Endometrial microvascular endothelial cells (primary cell): ENCODE measurements around the gene DAGLA. TPM values are rescaled to one million over a fixed set of nuclear protein-coding genes. Genes with fewer than 3 reads are reported as not detected.

ENCODE experiments used
- in situ Hi-C: cut with HindIII; loops from 2 replicates; pipeline ENCODE4 v1.10.0; 2017; ENCODE audit warnings: low sequenced_read_pairs, low pct_unique_long_range_greater_than_20kb; ENCODE audit errors: inconsistent ontology term
- total RNA-seq: library from RNA; depleted of rRNA; stranded (reverse); fragments of >200 nt; gene quantifications from one replicate; pipeline ENCODE4 v1.2.3, GENCODE V29; 2015; ENCODE audit errors: inconsistent ontology term

Gene DAGLA
- total RNA-seq, 1 donor from 2014 or later: 2.5 TPM

DNA sequence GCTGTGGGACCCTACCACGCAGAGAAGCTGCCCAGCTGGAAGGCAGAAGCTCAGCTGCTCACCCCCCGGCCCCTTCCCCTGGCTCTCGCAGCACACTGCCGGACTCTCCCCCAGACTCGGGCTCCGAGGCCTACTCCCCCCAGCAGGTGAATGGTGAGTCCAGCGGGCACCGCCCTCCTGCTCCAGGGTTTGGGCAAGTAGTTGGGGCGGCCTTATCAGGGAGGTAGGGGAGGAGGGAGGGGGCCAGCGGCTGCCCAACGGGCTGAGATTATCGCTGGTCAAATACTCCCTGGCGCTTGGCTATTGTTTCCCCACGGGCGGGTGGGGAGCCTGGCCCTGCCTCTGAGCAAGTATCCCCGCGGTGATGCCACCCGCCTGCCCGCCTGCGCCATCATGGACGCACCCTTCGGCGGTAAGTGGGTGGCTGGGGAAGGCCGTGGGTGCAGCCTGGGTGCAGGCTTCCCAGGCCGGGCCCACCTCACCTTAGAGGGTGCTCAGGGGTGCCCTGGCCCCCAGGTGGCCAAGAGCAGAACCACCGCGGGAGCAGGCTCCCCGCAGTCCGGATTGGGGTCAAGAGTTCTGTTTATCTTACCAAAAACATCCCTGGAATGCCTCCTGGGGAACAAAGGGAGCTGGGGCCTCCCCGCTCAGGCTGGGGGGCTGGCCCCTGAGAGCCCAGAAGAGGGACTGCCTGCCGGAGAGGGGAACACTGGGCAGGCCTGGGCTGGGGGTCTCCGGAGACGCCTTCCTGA, 89.2 kb downstream of the DAGLA start:
- in situ Hi-C loops: no loop called here

DNA sequence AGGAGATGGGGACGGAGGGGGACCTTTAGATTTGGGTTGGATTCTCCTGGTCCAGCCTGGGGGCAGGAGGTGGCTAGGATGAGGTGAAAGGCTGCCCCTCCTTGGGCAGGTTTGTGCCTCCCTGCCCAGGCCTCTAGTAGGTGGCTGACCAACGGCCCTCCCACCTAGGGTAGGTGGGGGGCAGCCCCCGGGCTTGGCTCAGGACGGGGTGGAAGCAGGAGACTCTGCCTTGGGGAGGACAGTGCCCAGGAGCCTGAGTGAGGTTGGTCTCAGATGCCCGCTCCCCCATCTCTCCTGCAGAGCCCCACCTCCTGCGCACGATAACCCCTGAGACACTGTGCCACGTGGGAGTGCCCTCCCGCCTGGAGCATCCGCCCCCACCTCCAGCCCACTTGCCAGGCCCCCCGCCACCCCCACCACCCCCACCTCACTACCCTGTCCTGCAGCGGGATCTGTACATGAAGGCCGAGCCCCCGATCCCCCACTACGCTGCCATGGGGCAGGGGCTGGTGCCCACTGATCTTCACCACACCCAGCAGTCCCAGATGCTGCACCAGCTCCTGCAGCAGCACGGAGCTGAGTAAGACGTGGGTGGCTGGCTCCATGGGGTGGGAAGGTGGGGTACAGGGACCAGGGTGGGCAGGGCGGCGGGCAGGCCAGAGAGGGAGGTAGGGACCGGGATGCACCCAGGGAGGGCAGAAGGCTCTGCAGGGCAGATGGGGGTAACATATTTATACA, 89.9 kb downstream of the DAGLA start:
- in situ Hi-C loops: no loop called here

DNA sequence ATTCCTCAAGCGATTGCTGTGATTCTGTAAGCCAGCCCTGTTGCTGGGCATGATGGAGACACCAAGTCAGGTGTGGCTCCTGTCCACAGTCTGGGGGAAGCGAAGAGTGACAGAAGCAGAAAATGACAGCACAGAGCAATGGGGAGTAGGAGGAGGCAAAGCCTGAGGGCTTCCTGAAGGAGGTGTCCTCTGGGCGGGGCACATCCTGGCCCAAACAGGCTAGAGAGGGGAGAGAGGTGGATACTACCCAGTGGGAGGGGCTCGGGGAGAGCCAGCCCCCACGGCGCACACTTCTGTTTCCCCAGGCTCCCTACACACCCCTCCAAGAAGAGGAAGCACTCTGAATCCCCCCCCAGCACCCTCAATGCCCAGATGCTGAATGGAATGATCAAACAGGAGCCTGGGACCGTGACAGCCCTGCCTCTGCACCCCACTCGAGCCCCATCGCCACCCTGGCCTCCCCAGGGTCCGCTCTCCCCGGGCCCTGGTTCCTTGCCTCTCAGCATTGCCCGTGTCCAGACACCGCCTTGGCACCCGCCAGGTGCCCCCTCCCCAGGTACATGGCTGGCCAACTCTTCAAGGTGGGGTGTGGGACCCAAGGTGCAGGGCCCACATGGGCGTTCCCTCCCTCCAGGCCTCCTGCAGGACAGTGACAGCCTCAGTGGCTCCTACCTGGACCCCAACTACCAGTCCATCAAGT, 91.2 kb downstream of the DAGLA start:
- in situ Hi-C loops: no loop called here

DNA sequence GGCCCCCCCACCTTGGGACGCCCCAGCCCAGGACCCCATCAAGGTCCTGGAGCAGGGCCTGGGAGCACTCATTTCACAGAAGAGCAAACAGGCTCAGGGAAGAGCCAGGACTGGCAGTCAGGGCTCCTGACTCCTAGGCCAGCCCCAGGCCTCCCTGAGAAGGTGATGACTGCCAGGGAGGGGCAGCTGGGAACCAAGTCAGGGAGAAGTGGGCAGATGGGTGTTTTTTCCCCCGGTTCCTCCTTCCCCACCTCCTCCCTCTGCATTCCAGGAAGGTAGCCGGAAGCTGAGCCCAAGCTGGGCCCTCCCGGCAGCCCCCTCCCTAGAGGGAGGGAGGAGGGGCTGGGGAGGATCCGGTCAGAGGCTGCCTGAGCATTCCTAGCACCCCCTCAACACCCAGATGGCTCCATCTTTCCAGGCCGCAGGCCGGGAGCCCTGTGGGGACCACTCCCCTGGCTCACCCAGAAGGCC, 91.8 kb downstream of the DAGLA start:
- in situ Hi-C loops: no loop called here

DNA sequence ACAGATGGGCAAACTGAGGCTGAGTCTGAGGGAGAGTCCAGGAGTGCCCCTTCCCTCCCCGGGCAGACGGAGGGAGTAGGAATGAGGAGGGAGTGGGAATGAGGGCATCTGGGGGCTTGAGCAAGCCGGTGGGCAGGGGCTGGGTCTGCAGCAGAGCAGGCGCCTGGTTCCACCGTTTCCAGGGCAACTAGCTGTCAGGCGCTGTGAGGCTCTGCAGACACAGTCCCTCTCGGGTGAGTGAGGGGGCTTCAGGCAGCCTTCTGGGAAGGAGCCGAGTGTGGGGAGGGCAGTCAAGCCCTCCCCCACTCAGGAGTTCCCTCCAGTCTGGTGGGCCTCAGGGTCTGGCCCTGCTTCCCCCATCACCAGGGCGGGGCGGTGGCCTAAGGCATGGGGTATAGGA, 93.2 kb downstream of the DAGLA start:
- in situ Hi-C loops: no loop called here

DNA sequence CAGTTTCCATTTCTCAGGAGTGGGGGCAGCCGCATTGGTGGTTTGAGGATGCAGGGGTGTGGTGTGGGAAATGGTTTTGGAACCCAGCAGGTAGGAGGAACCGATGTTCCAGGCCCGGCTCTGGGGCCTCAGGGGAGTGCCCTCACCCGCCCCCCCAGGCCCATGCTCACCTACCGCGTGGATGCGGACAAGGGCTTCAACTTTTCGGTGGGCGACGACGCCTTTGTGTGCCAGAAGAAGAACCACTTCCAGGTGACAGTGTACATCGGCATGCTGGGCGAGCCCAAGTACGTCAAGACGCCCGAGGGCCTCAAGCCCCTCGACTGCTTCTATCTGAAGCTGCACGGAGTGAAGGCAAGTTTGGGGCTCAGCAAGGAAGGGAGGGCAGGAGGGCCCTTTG, 93.6 kb downstream of the DAGLA start:
- in situ Hi-C loops: no loop called here

DNA sequence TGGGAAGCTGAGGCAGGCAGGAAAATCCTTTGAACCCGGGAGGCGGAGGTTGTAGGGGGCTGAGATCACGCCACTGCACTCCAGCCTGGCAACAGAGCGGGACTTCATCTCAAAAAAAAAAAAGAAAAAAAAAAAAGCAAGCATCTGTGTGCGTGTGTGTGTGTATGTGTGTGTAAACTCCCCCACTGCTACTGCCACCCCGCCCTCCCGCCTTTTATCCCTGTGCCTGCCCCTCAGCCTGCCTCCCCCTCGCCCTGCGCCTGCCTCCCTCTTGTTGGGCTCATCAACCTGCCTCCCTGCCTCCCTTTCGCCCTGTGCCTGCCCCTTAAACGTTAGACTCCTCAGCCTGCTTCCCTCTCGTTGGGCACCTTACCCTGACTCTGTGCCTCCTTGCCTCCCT, 94.2 kb downstream of the DAGLA start:
- in situ Hi-C loops: no loop called here

DNA sequence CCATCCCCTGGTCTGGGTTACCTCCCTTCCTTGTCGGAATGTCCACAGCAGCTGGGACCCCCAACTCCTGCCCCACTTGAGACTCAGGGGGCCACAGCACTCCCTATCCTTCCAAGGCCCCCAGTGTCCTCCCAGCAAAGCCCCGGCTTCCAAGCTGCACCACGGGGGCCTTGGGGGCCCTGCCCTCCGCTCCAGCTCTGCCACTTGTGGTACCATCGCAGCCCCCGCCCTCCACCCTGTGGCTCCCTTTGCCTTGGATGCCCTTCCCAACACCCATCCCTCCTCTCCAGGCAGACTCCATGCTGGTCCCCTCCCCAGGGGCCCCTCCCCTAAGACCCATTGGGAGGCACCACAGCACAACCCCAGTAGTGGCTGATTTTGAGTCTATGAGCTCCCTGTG, 94.9 kb downstream of the DAGLA start:
- in situ Hi-C loops: loop anchor here (25.0 kb wide), 1 partner anchor 312 kb away; no protein-coding TSS in a partner anchor

DNA sequence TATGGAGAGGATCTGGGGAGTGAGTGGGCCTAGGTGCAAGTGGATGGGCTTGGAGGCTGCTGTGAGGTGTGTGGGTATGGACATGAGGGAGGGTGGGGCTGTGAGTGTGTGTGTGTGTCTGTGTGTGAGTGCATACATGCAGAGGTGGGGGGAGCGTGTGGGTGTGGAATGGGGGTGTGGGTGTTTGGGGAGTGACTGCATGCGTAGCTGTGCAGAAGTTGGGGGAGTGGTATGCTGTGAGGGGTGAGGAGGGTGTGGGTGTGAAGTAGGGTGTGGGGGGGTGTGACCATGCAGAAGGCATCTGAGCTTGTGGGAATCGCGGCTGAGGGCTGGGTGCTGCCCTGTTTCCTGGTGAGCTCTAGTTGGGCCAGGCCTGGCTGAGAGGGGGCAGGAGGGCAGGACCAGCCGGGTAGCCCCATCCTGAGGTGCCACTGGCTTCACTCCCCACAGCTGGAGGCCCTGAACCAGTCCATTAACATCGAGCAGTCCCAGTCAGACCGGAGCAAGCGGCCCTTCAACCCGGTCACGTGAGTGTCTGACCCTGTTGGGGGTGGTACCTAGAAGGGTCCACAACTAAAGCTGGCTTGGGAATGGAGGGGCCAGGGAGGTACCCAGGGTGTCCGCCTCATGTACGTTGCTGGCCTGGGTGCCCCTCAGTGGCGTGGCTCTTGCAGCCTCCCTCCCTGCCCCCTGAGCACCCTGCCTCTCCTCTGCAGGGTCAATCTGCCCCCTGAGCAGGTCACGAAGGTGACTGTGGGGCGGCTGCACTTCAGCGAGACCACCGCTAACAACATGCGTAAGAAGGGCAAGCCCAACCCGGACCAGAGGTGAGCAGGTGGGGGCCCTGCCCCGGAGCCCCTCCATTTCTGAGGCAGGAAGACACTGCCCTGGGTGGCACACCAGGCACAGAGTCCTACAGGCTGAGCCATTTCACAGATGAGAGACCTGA, 95.7 kb downstream of the DAGLA start:
- in situ Hi-C loops: loop anchor here (25.0 kb wide), 1 partner anchor 311 kb away; no protein-coding TSS in a partner anchor

DNA sequence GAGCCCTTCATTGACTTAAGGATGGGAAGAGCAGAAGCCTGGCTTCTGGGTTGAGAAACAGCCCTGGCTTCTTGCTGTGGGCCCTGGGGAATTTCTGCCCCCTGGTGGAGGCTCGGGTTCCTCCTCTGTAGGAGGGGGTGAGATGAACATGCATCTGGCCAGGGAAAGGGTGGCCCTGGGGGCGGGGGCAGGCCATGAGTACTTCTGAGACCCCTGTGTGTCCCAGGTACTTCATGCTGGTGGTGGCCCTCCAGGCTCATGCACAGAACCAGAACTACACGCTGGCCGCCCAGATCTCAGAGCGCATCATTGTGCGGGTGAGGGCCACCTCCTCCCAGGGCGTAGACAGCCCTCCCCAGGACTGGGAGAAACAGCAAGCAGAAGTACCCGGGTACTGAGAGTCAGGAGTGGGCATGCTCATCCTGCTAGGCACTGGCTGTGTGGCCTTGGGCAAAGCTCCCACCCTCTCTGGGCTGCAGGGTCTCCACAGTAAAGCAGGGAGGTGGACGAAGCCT, 96.4 kb downstream of the DAGLA start:
- in situ Hi-C loops: loop anchor here (25.0 kb wide), 1 partner anchor 311 kb away; no protein-coding TSS in a partner anchor

DNA sequence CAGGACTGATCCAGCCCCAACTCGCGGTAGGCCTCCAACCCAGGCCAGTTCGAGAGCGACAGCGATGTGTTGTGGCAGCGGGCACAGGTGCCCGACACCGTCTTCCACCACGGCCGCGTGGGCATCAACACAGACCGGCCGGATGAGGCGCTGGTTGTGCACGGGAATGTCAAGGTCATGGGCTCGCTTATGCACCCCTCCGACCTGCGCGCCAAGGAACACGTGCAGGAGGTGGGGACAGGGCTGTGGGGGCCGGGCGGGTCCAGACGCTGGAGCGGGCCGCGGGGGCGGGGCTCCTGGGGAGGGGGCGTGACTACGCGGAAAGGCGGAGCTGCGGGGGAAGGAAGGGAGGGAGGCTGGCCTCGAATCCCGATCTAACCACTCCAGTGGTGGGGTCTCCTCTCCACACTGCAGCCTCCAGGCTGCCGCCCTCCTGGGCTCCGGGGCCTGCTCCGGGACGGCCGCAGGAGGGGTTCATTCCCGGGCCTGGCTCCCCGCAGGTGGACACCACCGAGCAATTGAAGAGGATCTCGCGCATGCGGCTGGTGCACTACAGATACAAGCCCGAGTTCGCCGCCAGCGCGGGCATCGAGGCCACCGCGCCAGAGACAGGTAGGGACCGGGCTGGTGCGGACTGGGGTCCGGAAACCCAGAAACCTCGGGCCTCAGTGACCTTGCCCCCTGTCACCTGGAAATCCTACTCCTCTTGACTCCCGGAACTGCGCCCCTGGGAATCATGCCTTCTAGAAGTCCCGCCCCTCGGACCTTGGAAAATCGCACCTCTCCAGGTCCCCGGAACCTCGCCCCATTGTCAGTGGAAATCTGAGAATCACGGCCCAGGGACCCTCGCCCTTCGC, 97.3 kb downstream of the DAGLA start:
- in situ Hi-C loops: loop anchor here (25.0 kb wide), 1 partner anchor 310 kb away; no protein-coding TSS in a partner anchor

DNA sequence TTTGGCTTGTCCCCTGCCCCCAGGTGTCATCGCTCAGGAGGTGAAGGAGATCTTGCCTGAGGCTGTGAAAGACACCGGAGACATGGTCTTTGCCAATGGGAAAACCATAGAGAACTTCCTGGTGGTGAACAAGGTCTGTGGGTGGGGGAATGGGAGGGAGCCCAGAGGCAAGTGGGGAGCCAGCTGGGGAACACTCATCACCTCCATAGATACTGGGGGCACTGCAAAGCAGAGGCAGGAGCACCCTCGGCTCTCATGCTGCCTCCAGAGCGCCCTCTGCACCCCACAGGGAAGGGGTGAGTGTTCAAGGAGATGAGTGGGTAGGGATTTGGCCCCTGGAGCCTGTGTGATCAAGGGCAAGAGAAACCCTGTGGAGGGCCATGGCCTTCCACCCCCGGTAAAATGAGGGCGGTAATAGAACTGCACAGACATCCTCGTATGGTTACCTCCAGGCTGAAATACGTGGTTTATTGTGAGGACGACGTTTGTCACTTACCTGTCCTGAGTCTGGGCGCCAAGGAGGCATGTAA, 98.2 kb downstream of the DAGLA start:
- in situ Hi-C loops: loop anchor here (25.0 kb wide), 1 partner anchor 309 kb away; no protein-coding TSS in a partner anchor

DNA sequence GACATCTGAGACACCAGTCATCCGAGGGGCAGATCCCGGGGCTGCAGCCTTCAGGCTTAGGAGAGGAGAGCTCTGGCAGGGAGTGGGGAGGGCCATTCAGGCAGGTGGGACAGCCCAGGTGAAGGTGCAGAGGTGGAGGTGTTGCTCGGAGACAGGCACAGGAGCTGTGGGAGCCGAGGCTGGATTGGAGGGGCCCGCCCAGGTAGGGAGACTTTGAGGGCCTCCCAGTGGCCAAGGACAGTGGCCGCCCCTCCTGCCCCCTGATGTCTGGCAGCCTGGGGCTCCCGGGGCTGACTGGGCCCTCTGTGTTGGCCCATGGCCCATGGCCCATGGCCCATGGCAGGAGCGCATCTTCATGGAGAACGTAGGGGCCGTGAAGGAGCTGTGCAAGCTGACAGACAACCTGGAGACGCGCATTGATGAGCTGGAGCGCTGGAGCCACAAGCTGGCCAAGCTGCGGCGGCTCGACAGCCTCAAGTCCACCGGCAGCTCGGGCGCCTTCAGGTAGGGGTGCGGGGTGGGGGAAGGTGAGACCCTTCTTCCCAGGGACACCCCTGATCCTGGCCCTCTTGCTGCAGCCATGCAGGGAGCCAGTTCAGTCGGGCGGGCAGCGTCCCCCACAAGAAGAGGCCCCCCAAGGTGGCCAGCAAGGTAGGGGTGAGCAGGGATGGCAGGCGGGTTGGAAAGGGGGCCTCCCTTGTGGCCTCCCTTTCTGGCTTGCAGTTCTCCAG, 98.9 kb downstream of the DAGLA start:
- in situ Hi-C loops: loop anchor here (25.0 kb wide), 1 partner anchor 308 kb away; no protein-coding TSS in a partner anchor

DNA sequence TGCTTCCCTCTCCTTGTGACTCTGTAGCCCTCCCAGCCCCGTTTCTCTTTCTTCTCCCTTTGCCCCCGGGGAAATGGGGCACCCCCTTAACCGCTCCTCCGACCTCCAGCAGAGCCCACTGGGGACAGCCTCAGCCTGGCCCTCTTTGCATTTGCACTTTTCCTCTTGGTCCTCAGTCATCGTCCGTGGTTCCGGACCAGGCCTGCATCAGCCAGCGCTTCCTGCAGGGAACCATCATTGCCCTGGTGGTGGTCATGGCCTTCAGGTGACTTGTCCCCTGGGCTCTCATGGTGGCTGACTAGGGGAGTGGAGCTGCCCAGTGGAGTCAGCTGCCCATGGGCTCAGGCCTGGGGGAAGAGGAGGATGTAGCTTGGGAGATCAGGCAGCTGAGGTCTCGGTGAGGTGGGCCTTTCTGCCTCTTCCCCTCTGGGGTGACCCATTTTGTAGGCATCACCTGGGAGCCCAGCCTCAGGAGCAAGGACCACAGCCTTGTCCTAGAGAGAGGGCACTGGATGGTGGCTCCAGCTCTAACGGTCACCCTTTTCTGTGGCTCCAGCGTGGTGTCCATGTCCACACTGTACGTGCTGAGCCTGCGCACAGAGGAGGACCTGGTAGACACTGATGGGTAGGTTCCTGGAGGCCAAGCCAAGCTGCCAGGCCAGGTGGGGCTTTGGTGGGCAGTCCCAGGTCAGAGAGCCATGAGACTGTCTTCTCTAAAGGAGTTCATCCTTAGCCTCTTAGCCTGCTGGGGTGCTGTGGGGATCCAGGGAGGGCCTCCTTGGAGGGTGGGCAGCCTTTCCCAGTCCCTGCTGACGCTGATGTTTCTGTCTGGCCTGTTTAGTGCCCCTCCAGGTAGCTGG, 99.7 kb downstream of the DAGLA start:
- in situ Hi-C loops: loop anchor here (25.0 kb wide), 1 partner anchor 307 kb away; no protein-coding TSS in a partner anchor

DNA sequence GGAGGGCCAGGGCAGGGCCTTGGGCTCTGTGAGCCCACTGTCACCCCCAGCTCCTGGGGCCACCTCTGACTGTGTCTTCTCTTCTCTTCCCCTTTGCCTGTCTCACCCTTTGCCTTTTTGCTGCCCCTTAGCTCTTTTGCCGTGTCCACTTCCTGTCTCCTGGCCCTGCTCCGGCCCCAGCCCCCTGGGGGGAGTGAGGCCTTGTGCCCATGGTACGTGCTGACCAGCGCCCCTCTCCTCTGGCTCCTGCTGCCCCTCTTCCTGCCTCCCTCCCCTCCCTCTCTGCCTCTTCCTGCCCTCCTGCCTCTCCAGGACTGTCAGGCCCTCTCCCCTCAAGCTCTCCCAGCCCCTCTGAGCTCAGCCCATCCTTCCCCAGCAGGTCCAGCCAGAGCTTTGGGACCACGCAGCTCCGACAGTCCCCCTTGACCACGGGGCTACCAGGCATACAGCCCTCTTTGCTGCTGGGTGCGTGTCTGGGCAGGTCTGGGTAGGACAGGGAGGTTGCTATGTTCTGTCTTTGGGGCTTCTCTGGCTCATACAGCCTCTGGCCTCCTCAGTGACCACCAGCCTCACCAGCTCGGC, 100.5 kb downstream of the DAGLA start:
- in situ Hi-C loops: loop anchor here (25.0 kb wide), 1 partner anchor 307 kb away; no protein-coding TSS in a partner anchor
